Ovary (tissue), 9 donors: Measurements from ENCODE around the gene NYAP2. TPM values are rescaled to one million over a fixed set of nuclear protein-coding genes. Genes with fewer than 3 reads are reported as not detected.

ENCODE experiments used
- DNase-seq, 5 donors: peaks; one replicate each; pipeline ENCODE4 v3.0.0-alpha.2; 2019 to 2020
- H3K27ac ChIP-seq, 2 donors: fragments of 200-600 bp; one replicate each; pipeline versions ENCODE4 v1.5.1 to v1.8.0; 2019 to 2022
- H3K27me3 ChIP-seq: fragments of 200-600 bp; one replicate; pipeline ENCODE4 v1.8.0; 2022
- H3K36me3 ChIP-seq: fragments of 200-600 bp; sonication (generic); one replicate; pipeline ENCODE4 v1.5.1; 2019
- H3K4me1 ChIP-seq: one replicate; pipeline ENCODE4 v1.8.1; 2013; ENCODE audit warnings: mild to moderate bottlenecking, moderate library complexity; ENCODE audit not compliant: insufficient read depth
- H3K4me3 ChIP-seq: fragments of 200-600 bp; sonication (generic); one replicate; pipeline ENCODE4 v1.5.1; 2017
- H3K9me3 ChIP-seq, 2 donors: fragments of 200-600 bp in 1 of 2; sonication (generic) in 1 of 2; one replicate each; pipeline versions ENCODE4 v1.5.1 to v1.8.1; 2013 to 2019; ENCODE audit warnings: mild to moderate bottlenecking in 1 of 2, moderate library complexity in 1 of 2
- CTCF ChIP-seq, 3 donors: fragments of 450-650 bp in 2 of 3; fragments of 200-600 bp in 1 of 3; IDR thresholded peaks; one replicate each; pipeline versions ENCODE4 v1.5.1 to v1.8.0; 2016 to 2022; ENCODE audit warnings: antibody characterized with exemption in 3 of 3, mild to moderate bottlenecking in 1 of 3
- EP300 ChIP-seq: sonication (generic); formaldehyde crosslinking; IDR thresholded peaks from one replicate; pipeline ENCODE4 v1.6.1; 2017; ENCODE audit warnings: antibody characterized with exemption
- POLR2A ChIP-seq: fragments of 450-650 bp; IDR thresholded peaks from one replicate; pipeline ENCODE4 v1.6.1; 2017; ENCODE audit warnings: antibody characterized with exemption, mild to moderate bottlenecking, moderate library complexity
- WGBS, 3 donors: extraction: QIAGEN DNeasy Blood & Tissue Kit in 1 of 3; methylation state at CpG; one replicate each; pipeline versions ENCODE4 v1.1.5 to v1.1.7; 2013 to 2017; 5-methylcytosine and 5-hydroxymethylcytosine counted together
- intact Hi-C, 4 donors: fragments of 100-400 bp; cut with DNase I; formaldehyde crosslinking; loops; one replicate each; pipeline versions ENCODE4 v1.11.0 to v1.15.1; 2022 to 2023
- polyA plus RNA-seq, 2 donors: library from polyadenylated mRNA; stranded (reverse); fragments of 200-250 nt in 1 of 2; fragments of 350-450 nt in 1 of 2; fragmentation: Illumina TruSeq in 1 of 2; extraction: RNeasy Lipid Tissue Mini Kit (QIAGEN cat#74804) in 1 of 2; gene quantifications; one replicate each; pipeline ENCODE4 v1.2.3, GENCODE V29; 2013 to 2014
- total RNA-seq, 7 donors: library from RNA; depleted of rRNA in 2 of 7; stranded (reverse); fragments of >200 nt in 2 of 7; fragmentation: NEBNext Ultra II Directional in 3 of 7; extraction: Animal tissue kit (Norgen Biotek cat#: 25700) in 3 of 7; gene quantifications; one replicate each; pipeline versions ENCODE4 v1.1.0 to v1.2.4, GENCODE V29; 2016 to 2023
- donor health status: DM: no; HTN: no; CAD: no; lungs with moderate emphysema.
- donor health status: DM: no; HTN: no; CAD: no.
- donor health status: Bipolar disorder and iron deficiency.
- donor health status: DM: yes; HTN: yes; CAD: no.
- donor health status: DM: no; HTN: no; CAD: no.
- donor health status: DM: yes; HTN: yes; CAD: no.

Gene NYAP2
- total and polyA plus RNA-seq, 9 donors, result 0.10 to 0.13 TPM; not detected in 7

GRCh38 chr2:225494100-225494459 lies 94.6 kb downstream of the NYAP2 start:
- Histone ChIP-seq H3K4me3 (no peak overlapping the region), H3K27me3 (no peaks in the 10 kb centered on the region), H3K9me3 (no peaks in the 10 kb centered on the region), H3K36me3 (no peaks in the 10 kb centered on the region), H3K27ac (no peak overlapping the region), H3K4me1 (no peaks in the 10 kb centered on the region)
- intact Hi-C loops, result no loop called here
- DNase-seq, result no peak
- no peak for TF ChIP-seq POLR2A
- TF ChIP-seq CTCF (IDR thresholded peaks at IDR 0.05), result no peak
- no peak for TF ChIP-seq EP300

GRCh38 chr2:225495706-225496105 lies 96.2 kb downstream of the NYAP2 start:
- Histone ChIP-seq H3K27me3 (no peaks in the 10 kb centered on the region), H3K27ac (no peak overlapping the region), H3K36me3 (no peaks in the 10 kb centered on the region), H3K9me3 (no peaks in the 10 kb centered on the region), H3K4me3 (no peak overlapping the region), H3K4me1 (no peaks in the 10 kb centered on the region)
- no peak for DNase-seq
- intact Hi-C loops, result no loop called here
- TF ChIP-seq EP300 (no peak), POLR2A (no peak), CTCF (IDR thresholded peaks at IDR 0.05) (no peak)
- WGBS, 3 donors, result 90 to 92% (median 90%) methylated on average over 4 of the region's 4 CpGs

GRCh38 chr2:225496568-225496967 lies 97.1 kb downstream of the NYAP2 start:
- Histone ChIP-seq H3K36me3 (no peaks in the 10 kb centered on the region), H3K9me3 (no peaks in the 10 kb centered on the region), H3K4me1 (no peaks in the 10 kb centered on the region), H3K4me3 (no peak overlapping the region), H3K27ac (no peak overlapping the region), H3K27me3 (no peaks in the 10 kb centered on the region)
- intact Hi-C loops, result no loop called here
- TF ChIP-seq POLR2A, result no peak
- no peak for TF ChIP-seq CTCF (IDR thresholded peaks at IDR 0.05)
- no peak for TF ChIP-seq EP300
- DNase-seq, result no peak
- 55 to 61% (median 56%) methylated on average over 1 of the region's 1 CpG for WGBS, 3 donors

GRCh38 chr2:225497166-225497565 lies 97.7 kb downstream of the NYAP2 start:
- no peaks in the 10 kb centered on the region for H3K27me3 ChIP-seq
- H3K27ac ChIP-seq, result no peak overlapping the region
- DNase-seq, result no peak
- H3K9me3 ChIP-seq, result no peaks in the 10 kb centered on the region
- intact Hi-C loops, result no loop called here
- no peaks in the 10 kb centered on the region for H3K4me1 ChIP-seq
- H3K36me3 ChIP-seq, result no peaks in the 10 kb centered on the region
- 85 to 95% (median 85%) methylated on average over 3 of the region's 3 CpGs for WGBS, 3 donors
- TF ChIP-seq EP300, result no peak
- TF ChIP-seq CTCF (IDR thresholded peaks at IDR 0.05), result no peak
- no peak for TF ChIP-seq POLR2A
- no peak overlapping the region for H3K4me3 ChIP-seq

DNA sequence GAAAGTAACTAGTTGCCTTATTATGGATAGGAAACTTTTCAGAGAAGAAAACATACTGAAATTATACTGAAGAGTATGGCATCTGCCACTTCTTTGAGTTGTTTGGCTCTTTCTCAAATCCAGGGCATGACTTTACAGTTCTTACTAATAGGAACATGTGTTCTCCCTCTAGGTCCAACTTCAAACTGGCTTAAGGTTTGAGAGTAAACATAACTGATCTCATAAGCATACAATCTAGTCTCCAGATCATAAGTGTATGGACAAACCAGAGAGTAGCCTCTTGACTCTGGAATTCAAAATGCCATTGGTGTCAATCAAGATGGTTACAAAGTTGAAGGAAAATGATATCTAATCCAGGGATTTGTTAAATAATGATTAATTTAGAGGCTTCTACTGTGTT lies 101.5 kb downstream of the NYAP2 start:
- Histone ChIP-seq H3K9me3 (no peaks in the 10 kb centered on the region), H3K27ac (no peak overlapping the region), H3K4me1 (no peaks in the 10 kb centered on the region), H3K4me3 (no peak overlapping the region), H3K36me3 (no peaks in the 10 kb centered on the region), H3K27me3 (no peaks in the 10 kb centered on the region)
- no peak for DNase-seq
- intact Hi-C loops, result no loop called here
- TF ChIP-seq EP300 (no peak), POLR2A (no peak), CTCF (IDR thresholded peaks at IDR 0.05) (no peak)
